ENCODE data around the gene A3GALT2.

- TF ChIP-seq GATA3 (IDR thresholded peaks at IDR 0.05; ENCODE audit: low read depth, low read length) (no peak), GATA2 (IDR thresholded peaks at IDR 0.05; ENCODE audit: low read depth, low read length) (no peak)
Measured at GRCh38 chr1:33299461-33300155, 21.3 kb downstream of the A3GALT2 start.
